ENCODE measurements around the gene GTPBP4. TPM values are rescaled to one million over a fixed set of nuclear protein-coding genes. Genes with fewer than 3 reads are reported as not detected.

Gene GTPBP4
- total and polyA plus RNA-seq, 2 donors (not counting 1 experiment from before 2014, with no cell fraction given) = 28.7 to 34.4 TPM

DNA sequence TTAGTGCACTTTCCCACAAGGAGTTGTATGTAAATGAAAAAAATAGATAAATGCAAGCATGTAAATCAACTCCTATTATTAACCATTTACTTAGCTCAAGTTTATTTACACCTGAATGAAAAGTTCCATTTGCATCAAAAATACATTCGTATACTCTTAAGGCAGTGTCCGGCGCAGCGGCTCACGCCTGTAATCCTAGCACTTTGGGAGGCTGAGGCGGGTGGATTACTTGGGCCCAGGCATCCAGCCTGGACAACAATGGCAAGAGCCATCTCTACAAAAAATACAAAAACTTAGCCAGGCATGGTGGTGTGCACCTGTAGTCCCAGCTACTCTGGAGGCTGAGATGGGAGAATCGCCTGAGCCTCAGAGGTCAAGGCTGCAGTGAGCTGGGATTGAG lies 41.6 kb downstream of the GTPBP4 start:
- TF ChIP-seq EZH2 (IDR thresholded peaks at IDR 0.05; ENCODE audit: low read length, missing control alignments) = no peak
- TF ChIP-seq, protein P1, sequence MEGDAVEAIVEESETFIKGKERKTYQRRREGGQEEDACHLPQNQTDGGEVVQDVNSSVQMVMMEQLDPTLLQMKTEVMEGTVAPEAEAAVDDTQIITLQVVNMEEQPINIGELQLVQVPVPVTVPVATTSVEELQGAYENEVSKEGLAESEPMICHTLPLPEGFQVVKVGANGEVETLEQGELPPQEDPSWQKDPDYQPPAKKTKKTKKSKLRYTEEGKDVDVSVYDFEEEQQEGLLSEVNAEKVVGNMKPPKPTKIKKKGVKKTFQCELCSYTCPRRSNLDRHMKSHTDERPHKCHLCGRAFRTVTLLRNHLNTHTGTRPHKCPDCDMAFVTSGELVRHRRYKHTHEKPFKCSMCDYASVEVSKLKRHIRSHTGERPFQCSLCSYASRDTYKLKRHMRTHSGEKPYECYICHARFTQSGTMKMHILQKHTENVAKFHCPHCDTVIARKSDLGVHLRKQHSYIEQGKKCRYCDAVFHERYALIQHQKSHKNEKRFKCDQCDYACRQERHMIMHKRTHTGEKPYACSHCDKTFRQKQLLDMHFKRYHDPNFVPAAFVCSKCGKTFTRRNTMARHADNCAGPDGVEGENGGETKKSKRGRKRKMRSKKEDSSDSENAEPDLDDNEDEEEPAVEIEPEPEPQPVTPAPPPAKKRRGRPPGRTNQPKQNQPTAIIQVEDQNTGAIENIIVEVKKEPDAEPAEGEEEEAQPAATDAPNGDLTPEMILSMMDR (conservative IDR thresholded peaks at IDR 0.05 in 1 of 2, IDR thresholded peaks at IDR 0.05 in 1 of 2; ENCODE audit: low read depth in 1 of 2, low read length in 2 of 2) = no peak
- H3K27ac ChIP-seq (ENCODE audit: insufficient read depth, low read length) = no peak overlapping the region
- no peak overlapping the region for H2AFZ ChIP-seq (ENCODE audit: low read length)
- no peaks in the 10 kb centered on the region for H3K4me1 ChIP-seq (ENCODE audit: control insufficient read depth, extremely low read depth, insufficient read depth, low read length)
- no peaks in the 10 kb centered on the region for H4K20me1 ChIP-seq (ENCODE audit: control insufficient read depth, extremely low read depth, insufficient read depth, low read length)
- no peak overlapping the region for H3K4me2 ChIP-seq (ENCODE audit: extremely low read depth, insufficient read depth, low read length)
- no peak overlapping the region for H3K4me3 ChIP-seq (replicated peaks in 1 of 4; ENCODE audit: control extremely low read depth in 1 of 4, insufficient read depth in 1 of 4, low read depth in 3 of 4, low read length in 4 of 4)
- no peak overlapping the region for H3K9ac ChIP-seq (ENCODE audit: insufficient read depth, low read length)
- DNase-seq (ENCODE audit: low read depth in 2 of 2) = no peak
- H3K79me2 ChIP-seq (ENCODE audit: control insufficient read depth, insufficient read depth, low read length) = no peaks in the 10 kb centered on the region
- no peaks in the 10 kb centered on the region for H3K27me3 ChIP-seq (ENCODE audit: control insufficient read depth, insufficient read depth, low read length)
- H3K36me3 ChIP-seq (ENCODE audit: control insufficient read depth, insufficient read depth, low read length) = peaks cover 1% of the 10 kb centered on the region
- no peaks in the 10 kb centered on the region for H3K9me3 ChIP-seq (ENCODE audit: control insufficient read depth, insufficient read depth, low read depth, low read length)

DNA sequence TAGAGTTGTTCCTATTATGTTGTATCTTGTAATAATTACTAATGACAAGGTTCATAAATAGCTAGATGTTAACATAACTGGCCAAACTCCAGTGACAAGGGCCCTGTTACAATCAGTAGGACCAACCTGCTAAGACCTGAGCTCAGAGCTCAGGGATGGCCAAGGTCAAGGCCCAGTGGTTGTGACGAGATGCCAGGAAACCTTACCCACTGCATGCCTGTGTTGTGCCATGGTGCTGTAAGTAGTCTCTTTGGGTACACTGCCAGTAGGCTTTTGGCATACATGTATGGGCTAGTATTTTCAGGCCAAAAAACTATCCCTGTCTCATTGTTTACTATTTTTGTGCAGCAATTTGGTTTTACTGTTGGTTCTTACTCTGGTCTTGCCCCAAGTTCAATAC lies 45.4 kb downstream of the GTPBP4 start:
- TF ChIP-seq, protein P1 (conservative IDR thresholded peaks at IDR 0.05 in 1 of 2, IDR thresholded peaks at IDR 0.05 in 1 of 2; ENCODE audit: low read depth in 1 of 2, low read length in 2 of 2) = no peak
- TF ChIP-seq EZH2 (IDR thresholded peaks at IDR 0.05; ENCODE audit: low read length, missing control alignments) = no peak
- no peak overlapping the region for H3K9ac ChIP-seq (ENCODE audit: insufficient read depth, low read length)
- H3K9me3 ChIP-seq (ENCODE audit: control insufficient read depth, insufficient read depth, low read depth, low read length) = no peaks in the 10 kb centered on the region

DNA sequence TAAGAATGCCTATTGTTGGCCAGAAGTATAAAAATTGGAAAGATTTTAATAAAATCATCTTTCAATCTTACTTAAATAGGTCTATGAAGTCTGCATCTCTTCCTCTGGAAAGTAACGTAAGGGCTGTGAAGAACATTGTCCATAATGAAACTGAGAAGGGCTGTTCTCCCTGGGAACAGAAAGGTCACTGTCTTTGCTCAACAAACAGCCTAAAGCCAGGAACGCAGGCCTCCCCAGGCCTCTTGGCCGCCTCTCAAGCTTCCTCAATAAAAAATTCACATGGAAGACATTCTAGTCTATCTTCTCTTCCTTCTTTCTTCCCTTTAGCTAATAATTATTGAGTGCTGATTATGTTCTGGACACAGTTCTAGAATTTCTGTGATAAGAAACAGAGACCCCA lies 46.5 kb downstream of the GTPBP4 start:
- no peaks in the 10 kb centered on the region for H3K27me3 ChIP-seq (ENCODE audit: control insufficient read depth, insufficient read depth, low read length)
- H4K20me1 ChIP-seq (ENCODE audit: control insufficient read depth, extremely low read depth, insufficient read depth, low read length) = no peaks in the 10 kb centered on the region
- no peak for DNase-seq (ENCODE audit: low read depth in 2 of 2)
- no peaks in the 10 kb centered on the region for H3K79me2 ChIP-seq (ENCODE audit: control insufficient read depth, insufficient read depth, low read length)
- H3K36me3 ChIP-seq (ENCODE audit: control insufficient read depth, insufficient read depth, low read length) = no peaks in the 10 kb centered on the region
- no peak overlapping the region for H3K4me2 ChIP-seq (ENCODE audit: extremely low read depth, insufficient read depth, low read length)
- no peak overlapping the region for H2AFZ ChIP-seq (ENCODE audit: low read length)
- H3K4me3 ChIP-seq (replicated peaks in 1 of 4; ENCODE audit: control extremely low read depth in 1 of 4, insufficient read depth in 1 of 4, low read depth in 3 of 4, low read length in 4 of 4) = no peak overlapping the region
- no peaks in the 10 kb centered on the region for H3K9me3 ChIP-seq (ENCODE audit: control insufficient read depth, insufficient read depth, low read depth, low read length)
- TF ChIP-seq, protein P1 (conservative IDR thresholded peaks at IDR 0.05 in 1 of 2, IDR thresholded peaks at IDR 0.05 in 1 of 2; ENCODE audit: low read depth in 1 of 2, low read length in 2 of 2) = no peak
- no peak for TF ChIP-seq EZH2 (IDR thresholded peaks at IDR 0.05; ENCODE audit: low read length, missing control alignments)
- H3K4me1 ChIP-seq (ENCODE audit: control insufficient read depth, extremely low read depth, insufficient read depth, low read length) = no peaks in the 10 kb centered on the region
- H3K27ac ChIP-seq (ENCODE audit: insufficient read depth, low read length) = no peak overlapping the region
- H3K9ac ChIP-seq (ENCODE audit: insufficient read depth, low read length) = no peak overlapping the region

More for the DNA sequence above, 45.4 kb downstream of the GTPBP4 start:
- Histone ChIP-seq H4K20me1 (ENCODE audit: control insufficient read depth, extremely low read depth, insufficient read depth, low read length) (no peaks in the 10 kb centered on the region), H3K36me3 (ENCODE audit: control insufficient read depth, insufficient read depth, low read length) (no peaks in the 10 kb centered on the region), H3K4me2 (ENCODE audit: extremely low read depth, insufficient read depth, low read length) (no peak overlapping the region), H3K27me3 (ENCODE audit: control insufficient read depth, insufficient read depth, low read length) (no peaks in the 10 kb centered on the region), H3K79me2 (ENCODE audit: control insufficient read depth, insufficient read depth, low read length) (no peaks in the 10 kb centered on the region), H3K27ac (ENCODE audit: insufficient read depth, low read length) (no peak overlapping the region), H3K4me3 (replicated peaks in 1 of 4; ENCODE audit: control extremely low read depth in 1 of 4, insufficient read depth in 1 of 4, low read depth in 3 of 4, low read length in 4 of 4) (no peak overlapping the region), H3K4me1 (ENCODE audit: control insufficient read depth, extremely low read depth, insufficient read depth, low read length) (no peaks in the 10 kb centered on the region), H2AFZ (ENCODE audit: low read length) (no peak overlapping the region)
- no peak for DNase-seq (ENCODE audit: low read depth in 2 of 2)
